Kidney tubule cell (primary cell): ENCODE results near the gene ZBTB46.
A peak's percentile ranks its signal among the peaks of the same experiment; 100 is the strongest.

Source experiments
- DNase-seq: peaks from one replicate; pipeline ENCODE4 v3.0.0-alpha.2; 2018; ENCODE audit warnings: low spot score

The ZBTB46 gene

DNA sequence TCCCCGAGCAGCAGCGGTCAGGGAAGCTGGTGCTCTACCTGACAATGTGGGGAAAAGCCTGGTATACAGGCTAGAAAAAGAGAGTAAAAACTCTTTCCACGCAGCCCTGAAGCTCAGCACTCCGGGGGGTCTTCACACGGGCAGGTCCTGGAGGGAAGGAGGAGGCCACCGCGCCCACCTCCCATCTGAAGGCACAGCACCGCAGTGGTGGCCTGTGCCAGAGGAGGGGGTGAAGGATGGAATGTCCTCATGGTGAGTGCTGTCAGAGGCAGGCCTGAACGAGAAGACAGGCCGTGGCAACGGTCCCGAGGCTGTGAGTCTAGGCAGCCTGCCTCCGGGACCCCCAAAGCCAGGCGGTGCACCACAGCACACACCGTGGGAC lies 85.6 kb downstream of the ZBTB46 start:
- no peak for DNase-seq

DNA sequence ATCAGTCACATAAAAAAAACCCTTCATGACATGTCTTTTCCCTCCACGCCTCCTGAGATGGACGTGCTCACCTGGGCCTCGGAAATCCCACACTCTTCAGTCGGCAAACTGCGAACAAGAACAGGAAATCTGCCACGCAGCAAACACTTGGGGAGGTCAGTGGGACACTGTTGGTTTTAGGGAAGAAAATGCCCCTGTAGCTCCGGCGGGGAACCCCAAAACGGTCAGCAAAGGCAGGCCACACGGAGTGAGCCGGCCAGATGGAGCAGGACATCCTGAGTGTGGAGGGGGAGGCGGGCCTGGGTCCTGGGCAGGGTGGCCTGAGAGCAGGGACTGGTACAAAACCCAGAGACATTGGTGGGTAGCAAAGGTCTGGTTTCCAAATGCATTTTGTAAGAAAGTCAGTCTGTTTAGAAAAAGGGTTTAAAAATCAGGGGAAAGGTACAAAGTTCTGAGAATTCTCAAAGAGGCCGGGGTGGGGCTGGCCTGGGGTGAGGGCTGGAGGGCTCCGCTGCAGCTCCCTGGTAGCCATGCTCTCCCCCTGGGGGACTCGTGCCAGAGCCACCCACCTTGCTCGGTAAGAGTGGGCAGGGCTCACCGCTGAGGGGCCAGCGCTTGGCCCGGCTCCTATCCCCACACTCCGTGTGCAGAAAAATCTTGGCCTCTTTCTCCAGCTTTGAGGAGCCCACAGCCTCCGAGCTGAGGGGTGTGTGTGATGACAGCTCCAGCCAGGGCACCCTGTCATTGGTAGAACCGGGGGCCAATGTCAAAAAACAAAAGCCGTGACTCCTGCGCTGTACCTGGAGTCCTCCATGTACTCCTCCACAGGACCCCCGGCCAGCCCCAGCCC lies 86.3 kb downstream of the ZBTB46 start:
- DNase-seq = no peak

DNA sequence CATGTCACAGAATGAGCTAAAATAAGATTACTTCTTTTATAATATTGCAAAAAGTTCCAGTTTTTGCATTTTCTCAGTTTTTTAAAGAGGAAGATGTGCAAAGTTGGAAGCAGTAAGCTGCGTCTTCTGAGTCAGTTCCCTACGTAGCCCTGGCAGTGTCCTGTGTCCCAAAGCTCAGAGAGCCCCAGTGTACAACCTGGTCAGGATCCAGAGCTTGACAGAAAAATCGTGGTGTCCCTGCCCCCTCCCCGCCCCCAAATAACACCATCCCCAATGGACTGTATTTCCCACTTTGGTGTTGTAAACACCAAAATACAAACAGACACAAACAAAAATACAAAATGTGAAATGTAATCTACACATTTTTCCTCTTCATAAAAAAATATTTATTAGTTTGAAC lies 86.9 kb downstream of the ZBTB46 start:
- no peak for DNase-seq

DNA sequence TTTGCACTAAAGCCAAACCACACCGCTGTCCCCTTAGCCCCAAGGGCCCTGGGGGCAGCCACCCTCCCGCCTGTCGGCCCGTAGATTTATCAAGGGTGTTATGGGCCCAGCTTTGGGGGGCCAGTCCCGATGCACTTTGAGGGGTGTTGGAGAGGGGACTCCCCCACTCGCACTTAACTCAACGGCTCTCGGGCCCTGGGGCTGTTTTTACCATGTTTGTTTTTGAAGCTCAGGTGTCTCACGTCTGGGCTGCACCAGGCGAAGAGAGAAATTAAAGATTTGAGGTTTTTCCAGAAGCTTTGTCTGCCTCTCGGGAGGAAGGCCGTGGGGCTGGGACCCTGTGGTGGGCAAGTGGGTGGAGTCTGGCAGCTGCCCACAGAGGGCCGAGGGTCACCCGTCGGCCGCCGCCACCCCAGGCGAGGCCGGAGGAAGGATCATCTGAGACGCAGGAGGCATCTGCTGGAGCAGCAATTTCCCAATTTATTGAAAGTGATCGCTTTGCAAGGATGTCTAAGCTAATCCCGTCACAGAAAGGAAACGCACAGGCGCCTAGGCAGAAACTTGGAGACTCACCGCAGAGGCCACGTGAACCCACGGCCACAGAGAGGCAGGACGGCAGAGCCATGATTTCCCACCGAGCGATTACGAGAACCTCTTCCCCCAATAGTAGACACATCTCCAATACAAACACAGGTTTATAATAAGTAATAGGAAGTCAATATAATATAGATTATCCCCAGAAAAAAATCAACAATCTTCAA lies 87.7 kb downstream of the ZBTB46 start:
- DNase-seq = no peak

DNA sequence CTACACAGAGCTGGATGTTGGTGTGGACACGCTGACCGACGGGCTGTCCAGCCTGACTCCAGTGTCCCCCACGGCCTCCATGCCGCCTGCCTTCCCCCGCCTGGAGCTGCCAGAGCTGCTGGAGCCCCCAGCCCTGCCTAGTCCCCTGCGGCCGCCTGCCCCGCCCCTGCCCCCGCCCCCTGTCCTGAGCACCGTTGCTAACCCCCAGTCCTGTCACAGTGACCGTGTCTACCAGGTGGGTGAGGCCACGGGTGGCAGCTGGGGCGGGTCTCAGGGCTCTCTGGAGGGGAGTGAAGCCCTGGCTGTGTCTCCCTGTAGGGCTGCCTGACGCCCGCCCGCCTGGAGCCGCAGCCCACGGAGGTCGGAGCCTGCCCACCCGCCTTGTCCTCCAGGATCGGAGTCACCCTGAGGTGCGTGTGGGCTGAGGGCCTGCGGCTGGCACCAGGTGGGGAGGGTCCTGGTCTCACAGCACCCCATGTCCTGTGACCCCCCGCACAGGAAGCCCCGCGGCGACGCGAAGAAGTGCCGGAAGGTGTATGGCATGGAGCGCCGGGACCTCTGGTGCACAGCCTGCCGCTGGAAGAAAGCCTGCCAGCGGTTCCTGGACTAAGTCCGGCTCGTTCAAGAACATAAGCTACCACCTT lies 88.6 kb downstream of the ZBTB46 start:
- DNase-seq = no peak

DNA sequence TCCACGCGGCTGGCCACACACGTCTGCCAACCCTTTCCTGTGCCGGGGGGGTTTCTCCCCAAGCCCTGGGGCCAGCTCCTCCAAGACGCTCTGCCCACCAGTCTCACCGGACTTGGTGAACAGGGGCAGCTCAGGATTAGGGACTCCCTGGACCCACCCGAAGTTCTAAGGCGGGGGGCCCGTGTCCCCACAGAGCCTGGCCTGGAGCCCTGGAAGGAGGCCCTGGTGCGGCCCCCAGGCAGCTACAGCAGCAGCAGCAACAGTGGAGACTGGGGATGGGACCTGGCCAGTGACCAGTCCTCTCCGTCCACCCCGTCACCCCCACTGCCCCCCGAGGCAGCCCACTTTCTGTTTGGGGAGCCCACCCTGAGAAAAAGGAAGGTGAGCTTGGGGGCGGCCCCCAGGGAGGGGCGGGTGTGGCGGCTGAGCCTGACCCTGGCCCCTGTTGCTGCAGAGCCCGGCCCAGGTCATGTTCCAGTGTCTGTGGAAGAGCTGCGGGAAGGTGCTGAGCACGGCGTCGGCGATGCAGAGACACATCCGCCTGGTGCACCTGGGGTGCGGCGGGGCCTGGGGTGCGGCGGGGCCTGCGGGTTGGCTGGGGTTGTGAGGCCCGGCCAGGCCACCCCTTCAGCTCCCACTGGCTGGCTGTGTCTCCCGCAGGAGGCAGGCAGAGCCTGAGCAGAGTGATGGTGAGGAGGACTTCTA lies 89.2 kb downstream of the ZBTB46 start:
- DNase-seq = no peak

DNA sequence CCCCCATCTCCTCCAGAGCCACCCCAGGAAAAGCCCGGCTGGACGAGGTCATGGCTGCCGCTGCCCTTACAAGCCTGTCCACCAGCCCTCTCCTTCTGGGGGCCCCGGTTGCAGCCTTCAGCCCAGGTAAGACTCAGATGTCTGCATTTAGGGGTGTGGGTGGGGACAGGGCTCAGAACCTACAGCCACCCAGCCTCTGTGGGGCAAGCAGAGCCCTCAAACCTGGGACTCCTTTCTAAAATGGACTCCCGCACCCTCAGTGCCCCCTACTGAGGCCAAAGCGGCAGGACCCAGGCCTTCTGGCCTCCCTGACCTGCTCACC lies 89.7 kb downstream of the ZBTB46 start:
- DNase-seq = no peak

DNA sequence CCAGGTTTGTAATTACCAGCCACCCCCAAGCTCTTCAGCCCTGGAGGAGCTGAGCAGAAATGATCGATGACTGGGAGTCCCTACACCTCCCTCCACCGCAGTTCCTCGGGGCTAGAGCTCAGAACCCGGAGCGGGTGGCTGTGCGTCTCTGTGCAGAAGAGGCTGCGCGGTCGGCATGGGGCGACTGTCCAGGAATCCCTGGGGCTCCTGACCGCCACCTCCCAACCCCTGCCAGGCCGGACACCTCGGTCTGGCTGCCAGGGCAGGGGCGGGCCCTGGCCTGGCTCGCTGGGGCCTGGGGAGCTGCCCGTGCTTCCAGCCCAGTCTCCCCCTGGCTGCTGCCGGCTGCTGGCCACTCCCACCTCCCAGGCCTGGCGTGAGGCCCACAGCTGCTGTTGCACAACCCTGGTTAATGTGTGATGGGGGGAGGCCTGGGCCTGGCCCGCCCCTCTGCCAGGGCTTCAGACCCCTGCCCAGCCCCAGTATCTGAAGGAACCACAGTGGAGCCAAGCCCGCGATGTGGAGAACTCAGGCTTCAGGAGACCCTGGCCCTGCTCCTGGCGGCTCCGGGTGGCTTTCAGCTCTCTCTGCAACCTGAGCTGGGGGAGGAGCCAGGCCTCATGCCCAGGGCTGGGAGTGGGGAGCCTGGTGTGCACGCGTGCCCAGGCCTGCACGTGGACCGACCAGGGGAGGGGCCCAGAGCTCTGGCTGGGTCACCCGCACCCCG lies 90.3 kb downstream of the ZBTB46 start:
- peak; percentile 91 for DNase-seq

DNA sequence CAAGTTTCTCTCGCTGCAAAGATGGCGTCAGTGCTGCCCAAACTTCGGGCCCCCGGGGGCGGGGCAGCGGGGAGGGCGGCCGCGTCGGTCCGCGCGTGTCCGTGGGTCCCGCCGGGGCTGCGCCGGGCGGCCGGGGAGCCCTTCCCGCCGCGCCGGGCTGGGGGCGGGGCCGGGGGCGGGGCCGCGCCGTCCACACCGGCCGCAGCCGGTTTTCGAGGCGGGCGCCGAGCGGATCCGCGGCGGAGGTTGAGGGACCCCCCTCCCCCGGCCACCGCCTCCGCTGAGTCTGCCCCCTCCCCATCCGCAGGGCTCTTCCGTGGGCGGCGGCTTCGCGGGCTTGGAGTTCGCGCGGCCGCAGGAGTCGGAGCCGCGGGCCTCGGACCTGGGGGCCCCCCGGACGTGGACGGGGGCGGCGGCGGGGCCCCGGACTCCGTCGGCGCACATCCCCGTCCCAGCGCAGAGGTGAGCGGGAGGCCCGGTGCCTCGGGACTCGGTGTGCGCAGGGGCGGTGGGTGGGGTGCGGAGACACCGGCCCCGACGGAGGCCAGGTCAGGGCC lies 90.9 kb downstream of the ZBTB46 start:
- DNase-seq = peak; percentile 43

DNA sequence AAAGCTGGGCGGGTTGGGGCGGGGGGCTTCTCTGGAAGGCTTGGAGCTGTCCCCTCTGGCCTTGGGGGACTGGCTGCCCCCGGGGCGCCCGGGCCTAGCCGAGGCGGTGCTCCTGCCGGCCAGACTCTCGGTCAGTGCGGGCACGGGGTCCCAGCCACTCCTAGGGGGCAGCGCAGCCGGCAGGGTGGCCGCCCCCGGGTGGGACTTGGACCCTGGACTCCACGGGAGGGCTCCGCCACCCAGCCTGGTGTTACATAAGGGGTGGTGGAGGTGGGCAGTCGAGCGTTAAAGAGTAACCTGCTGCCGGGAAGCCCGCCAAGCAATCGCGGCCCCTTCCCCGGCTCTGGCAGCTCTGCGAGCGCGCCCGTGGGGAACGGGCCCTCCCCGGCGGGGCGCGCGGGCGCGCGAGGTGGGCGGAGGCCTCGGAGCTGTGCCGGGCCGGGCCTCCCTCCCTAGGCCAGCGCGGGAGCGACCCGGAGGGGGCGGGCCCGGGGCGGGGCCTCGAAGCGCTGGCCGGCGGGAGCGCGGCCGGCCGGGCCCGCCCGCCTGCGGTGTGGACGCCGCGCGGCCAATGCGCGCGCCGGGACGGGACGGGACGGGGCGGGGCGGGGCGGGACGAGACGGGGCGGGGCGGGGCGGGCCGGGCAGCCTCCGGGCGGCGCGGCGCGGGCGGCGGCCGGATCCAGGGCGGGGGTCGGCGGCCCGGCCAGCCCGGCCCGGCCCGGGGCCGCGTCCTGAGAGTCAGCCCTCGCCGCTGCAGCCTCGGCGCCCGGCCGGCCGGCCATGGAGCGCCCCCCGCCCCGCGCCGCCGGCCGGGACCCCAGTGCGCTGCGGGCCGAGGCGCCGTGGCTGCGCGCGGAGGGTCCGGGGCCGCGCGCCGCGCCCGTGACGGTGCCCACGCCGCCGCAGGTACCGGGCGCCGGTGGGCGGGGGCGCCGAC lies 91.7 kb downstream of the ZBTB46 start, which contains the start of gene SLC2A4RG:
Gene SLC2A4RG (plus strand): TSS at position 647 of the 940 bp plus-strand sequence. CDS start 137 bp downstream, at position 784.
- peak; percentile 84 for DNase-seq

DNA sequence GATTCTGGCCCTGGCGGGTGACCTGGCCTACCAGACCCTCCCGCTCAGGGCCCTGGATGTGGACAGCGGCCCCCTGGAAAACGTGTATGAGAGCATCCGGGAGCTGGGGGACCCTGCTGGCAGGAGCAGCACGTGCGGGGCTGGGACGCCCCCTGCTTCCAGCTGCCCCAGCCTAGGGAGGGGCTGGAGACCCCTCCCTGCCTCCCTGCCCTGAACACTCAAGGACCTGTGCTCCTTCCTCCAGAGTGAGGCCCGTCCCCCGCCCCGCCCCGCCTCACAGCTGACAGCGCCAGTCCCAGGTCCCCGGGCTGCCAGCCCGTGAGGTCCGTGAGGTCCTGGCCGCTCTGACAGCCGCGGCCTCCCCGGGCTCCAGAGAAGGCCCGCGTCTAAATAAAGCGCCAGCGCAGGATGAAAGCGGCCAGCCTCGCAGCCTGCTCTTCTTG lies 92.4 kb downstream of the ZBTB46 start:
- DNase-seq = peak; percentile 29

DNA sequence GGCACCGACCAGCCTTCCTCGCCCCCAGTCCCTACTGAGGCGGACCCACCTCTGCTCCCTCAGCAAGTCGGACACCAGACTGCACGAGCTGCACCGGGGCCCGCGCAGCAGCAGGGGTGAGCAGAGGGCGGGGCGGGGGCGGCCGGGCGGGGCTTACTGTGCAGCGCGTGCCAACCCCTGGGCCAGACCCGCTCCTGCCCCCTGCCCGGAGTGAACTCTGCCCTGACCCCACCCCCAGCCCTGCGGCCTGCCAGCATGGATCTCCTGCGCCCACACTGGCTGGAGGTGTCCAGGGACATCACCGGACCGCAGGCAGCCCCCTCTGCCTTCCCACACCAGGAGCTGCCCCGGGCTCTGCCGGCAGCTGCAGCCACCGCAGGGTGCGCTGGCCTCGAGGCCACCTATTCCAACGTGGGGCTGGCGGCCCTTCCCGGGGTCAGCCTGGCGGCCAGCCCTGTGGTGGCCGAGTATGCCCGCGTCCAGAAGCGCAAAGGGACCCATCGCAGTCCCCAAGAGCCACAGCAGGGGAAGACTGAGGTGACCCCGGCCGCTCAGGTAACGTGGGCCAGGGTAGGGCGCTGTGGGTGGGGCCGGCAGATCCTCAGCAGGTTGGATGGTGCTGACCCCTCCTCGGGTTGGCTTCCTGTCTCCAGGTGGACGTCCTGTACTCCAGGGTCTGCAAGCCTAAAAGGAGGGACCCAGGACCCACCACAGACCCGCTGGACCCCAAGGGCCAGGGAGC lies 92.9 kb downstream of the ZBTB46 start:
- no peak for DNase-seq

DNA sequence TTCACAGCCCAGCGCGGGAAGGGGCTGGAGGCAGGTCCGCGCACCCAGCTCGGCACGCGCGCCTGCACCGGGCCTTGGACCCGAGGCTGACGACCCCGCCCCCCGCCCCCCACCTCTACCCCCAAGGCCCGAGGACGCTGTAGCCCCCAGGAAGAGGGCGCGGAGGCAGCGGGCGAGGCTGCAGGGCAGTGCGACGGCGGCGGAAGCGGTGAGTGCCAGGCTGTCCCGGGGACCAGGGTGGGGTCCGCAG lies 93.4 kb downstream of the ZBTB46 start:
- DNase-seq = no peak

DNA sequence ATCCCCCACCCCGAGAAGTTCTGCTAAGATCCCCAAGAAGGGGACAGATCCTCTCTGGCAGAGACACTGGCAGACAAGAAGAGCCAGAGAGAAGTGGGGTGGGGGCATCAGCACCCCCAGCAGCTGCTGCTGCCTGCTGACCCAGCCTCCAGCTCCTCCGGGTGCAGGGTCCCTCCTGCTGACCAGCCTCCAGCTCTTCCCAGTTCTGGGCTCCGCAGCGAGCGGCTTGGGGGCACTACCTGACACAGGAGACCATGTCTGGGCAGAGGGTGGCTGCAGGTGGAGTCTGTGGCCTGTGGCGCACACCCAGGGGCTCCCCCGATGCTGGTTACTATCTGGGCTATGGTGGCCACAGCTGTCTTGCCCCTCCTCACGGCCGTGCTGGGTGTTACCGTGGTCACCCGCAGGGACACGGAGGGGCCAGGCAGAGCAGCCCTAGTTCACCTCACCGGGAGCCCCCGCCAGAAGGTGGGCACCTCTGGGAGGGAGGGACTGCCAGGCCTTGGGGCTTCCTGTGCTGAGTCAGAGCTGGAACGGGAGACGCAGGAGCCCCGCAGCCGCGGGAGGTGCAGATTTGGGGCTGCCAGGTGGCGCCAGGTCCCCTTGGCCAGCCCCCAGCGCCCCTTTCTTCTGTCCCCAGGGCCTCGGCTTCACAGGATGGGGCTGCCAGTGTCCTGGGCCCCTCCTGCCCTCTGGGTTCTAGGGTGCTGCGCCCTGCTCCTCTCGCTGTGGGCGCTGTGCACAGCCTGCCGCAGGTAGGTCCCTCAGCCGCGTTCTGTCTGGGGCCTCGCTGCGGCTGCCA lies 94.0 kb downstream of the ZBTB46 start:
- DNase-seq = no peak

DNA sequence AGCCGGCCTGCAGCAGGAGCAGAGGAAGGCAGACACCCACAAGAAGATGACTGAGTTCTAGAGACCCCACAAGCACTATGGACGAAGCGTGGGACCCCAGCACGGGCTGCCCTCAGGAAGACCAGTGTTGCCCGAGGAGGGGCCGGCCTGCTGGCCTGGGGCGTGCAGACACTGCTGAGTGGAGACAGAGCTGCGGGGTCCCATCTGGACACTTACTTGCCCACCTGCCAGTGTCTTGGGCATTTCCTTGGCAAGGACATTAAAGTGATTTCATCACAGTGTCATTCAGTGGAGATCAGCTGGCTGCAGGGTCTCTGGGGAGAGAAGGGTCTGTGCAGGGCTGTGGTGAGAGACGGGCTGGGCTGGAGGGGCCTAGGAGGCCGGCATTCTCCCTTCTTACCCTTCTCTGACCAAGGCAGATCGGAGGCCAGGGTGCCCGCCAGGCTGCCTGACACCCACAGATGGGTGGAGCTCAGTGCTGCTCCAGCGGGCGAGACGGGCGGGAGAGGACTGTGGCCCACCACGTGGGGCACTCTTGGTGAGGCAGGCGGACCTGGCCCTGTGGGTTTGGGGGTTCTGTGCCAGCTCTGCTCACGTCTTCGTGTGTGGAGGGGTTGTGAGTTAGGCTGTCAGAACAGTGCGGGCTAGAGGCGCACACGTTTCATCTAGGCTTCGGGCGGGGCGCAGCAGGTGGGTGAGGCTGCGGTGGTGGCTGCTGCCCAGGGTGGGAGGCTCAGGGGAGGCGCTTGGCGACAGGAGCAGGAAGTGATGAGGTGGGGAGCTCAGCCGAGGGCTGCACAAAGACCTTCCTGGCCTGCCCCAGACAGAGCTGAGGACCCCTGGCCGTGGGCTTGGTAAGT lies 95.0 kb downstream of the ZBTB46 start, which contains the start of gene LIME1:
Gene LIME1 (plus strand): TSS at position 806 of the 860 bp plus-strand sequence. CDS start 886 bp downstream, outside the sequence.
- DNase-seq = no peak

DNA sequence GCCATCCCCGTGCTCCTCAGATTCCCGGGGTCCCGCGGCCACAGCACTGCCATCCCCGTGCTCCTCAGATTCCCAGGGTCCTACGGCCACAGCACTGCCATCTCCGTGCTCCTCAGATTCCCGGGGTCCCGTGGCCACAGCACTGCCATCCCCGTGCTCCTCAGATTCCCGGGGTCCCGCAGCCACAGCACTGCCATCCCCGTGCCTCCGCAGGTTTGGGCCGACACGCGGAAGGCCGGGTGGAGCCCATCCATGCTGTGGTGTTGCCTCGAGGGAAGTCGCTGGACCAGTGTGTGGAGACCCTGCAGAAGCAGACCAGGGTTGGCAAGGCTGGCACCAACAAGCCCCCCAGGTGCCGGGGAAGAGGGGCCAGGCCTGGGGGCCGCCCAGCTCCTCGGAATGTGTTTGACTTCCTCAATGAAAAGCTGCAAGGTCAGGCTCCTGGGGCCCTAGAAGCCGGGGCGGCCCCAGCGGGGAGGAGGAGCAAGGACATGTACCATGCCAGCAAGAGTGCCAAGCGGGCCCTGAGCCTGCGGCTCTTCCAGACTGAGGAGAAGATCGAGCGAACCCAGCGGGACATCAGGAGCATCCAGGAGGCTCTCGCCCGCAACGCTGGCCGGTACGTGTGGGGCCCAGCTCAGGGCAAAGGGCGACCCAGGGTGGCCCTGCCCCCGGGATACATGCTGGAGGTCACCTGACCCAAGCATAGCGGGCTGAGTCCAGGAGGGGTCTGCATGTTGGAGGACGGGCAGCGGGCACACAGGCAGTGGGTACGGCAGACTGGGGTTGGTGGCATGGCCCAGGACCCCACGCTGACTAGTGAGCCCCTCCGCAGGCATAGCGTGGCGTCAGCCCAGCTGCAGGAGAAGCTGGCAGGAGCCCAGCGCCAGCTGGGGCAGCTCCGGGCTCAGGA lies 95.9 kb downstream of the ZBTB46 start:
- no peak for DNase-seq
